HG03558 (cell line): ENCODE results near the gene AKAP1.

Source experiments
- ATAC-seq: cut with Tn5 transposase; IDR thresholded peaks from one replicate; pipeline ENCODE4 v1.9.1; 2021; ENCODE audit warnings: moderate number of reproducible peaks; ENCODE audit not compliant: unreplicated experiment; ENCODE audit errors: extremely low read depth

The AKAP1 gene

GRCh38 chr17:57124053-57124452, 39.0 kb downstream of the AKAP1 start:
- ATAC-seq = no peak

- no peak for ATAC-seq
Measured at GRCh38 chr17:57125406-57125805, 40.4 kb downstream of the AKAP1 start.

DNA sequence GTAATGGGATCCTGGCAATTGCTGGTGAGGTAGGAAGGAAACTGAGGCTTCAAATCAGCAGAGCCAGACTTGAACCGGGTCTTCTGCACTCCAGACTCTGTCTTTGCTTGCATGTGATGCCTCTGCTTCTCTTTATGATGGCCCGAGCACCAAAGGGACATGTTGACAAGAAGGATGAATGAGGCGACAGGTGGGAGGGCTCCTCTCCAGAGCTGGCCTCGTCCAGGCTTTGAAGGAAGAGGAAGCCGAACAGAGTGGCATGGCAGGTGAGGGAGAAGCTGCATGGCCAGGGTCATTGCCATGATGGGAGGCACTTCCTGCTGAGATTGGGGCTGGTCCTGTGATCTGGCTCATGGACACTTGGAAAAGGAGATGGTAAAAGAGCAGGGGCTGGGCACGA, 40.8 kb downstream of the AKAP1 start:
- ATAC-seq = no peak

- ATAC-seq = no peak
Measured at GRCh38 chr17:57130708-57131461, 45.8 kb downstream of the AKAP1 start.

GRCh38 chr17:57132663-57133062, 47.6 kb downstream of the AKAP1 start:
- no peak for ATAC-seq

- ATAC-seq = no peak
Measured at GRCh38 chr17:57133486-57133885, 48.4 kb downstream of the AKAP1 start.

- no peak for ATAC-seq
Measured at GRCh38 chr17:57135026-57135788, 50.2 kb downstream of the AKAP1 start.

- ATAC-seq = no peak
Measured at GRCh38 chr17:57135789-57136291, 50.8 kb downstream of the AKAP1 start.

DNA sequence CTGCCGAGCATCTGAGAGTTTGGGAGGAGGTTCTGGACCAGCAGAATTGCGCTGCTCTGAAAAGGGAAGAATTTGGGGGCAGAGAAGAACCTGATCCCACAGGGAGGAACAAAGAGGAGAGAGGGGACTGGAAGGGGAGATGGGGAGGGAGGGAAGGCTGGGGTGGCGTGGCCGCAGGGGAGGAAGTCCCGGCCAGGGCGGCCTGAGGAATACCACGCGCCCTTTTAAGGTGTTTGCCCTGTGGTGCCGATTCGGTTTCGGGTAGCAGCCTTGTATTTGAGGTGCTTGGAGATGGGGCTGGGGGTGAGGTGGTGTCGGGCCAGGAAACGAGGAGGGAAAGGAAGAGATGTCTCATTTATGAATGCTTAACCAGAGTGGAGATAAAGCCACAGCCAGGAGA, 51.3 kb downstream of the AKAP1 start:
- no peak for ATAC-seq

- ATAC-seq = no peak
Measured at GRCh38 chr17:57138030-57138911, 53.2 kb downstream of the AKAP1 start.

GRCh38 chr17:57138956-57139576, 54.0 kb downstream of the AKAP1 start:
- ATAC-seq = no peak

DNA sequence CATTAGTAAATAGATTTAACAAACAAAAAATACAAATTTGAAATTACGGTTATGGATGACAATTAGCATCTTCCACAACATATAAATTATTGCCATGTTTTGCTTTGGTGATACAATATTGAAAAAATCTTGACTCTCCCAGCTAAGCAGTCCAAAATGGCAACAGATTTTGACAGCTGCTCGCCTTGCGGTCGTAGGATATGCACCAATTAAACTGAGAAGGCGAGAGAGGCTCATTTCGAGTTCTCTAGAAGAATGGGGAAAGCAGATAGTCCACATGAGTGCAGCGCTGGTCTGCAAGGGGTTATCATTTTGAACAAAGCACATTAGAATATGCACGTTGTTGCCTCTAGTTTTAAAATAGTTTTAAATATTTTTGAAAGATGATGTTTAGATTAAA, 55.3 kb downstream of the AKAP1 start:
- ATAC-seq = no peak

- no peak for ATAC-seq
Measured at GRCh38 chr17:57142925-57143324, 57.9 kb downstream of the AKAP1 start.

DNA sequence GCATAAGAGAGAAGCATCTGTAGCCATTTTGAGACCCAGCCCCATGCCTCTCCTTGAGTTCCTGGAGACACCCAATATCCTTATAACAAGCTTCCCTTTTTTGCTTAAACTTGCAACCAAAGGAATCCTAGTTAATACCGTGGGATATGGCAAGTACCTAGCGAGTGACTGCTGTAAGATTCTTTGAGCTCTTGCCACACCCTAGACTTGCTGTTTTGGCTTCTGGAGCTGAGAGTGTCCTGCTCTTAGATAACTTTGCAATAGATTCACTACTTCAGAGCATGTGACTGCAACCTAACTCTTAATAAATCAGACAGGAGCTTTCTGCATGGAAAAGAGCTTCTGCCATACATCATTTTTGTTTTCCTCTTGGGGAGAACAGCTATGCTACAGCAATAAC, 58.3 kb downstream of the AKAP1 start:
- no peak for ATAC-seq

- no peak for ATAC-seq
Measured at GRCh38 chr17:57143919-57144318, 58.9 kb downstream of the AKAP1 start.

- no peak for ATAC-seq
Measured at GRCh38 chr17:57144567-57144966, 59.5 kb downstream of the AKAP1 start.

- ATAC-seq = no peak
Measured at GRCh38 chr17:57145347-57145746, 60.3 kb downstream of the AKAP1 start.

DNA sequence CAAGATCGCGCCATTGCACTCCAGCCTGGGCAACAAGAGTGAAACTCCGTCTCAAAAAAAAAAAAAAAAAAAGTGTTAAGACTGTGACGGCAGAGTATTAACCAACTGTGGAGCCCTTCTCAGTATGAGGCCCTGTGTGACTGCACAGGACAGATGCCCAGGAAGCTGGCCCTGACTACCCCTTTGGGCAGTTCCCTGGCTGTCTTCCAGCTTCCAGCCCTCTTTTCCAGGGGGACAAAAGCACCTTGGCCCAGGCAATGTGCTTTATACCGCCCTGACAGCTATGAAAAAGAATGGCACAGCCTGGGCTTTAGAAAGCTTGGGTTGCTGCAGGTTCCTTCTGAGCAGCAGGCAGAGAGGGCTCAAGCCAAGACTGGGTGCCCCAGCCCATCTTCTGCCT, 61.2 kb downstream of the AKAP1 start:
- ATAC-seq = no peak

GRCh38 chr17:57151798-57152197, 66.8 kb downstream of the AKAP1 start:
- ATAC-seq = no peak

- ATAC-seq = no peak
Measured at GRCh38 chr17:57152967-57153528, 68.0 kb downstream of the AKAP1 start.
